GM19468 (cell line): ENCODE data around the gene LAMA4.

Experiments
- ATAC-seq: cut with Tn5 transposase; IDR thresholded peaks from one replicate; pipeline ENCODE4 v1.9.1; 2021; ENCODE audit warnings: mild to moderate bottlenecking, moderate library complexity, moderate number of reproducible peaks; ENCODE audit not compliant: unreplicated experiment; ENCODE audit errors: extremely low read depth

LAMA4 gene, protein sequence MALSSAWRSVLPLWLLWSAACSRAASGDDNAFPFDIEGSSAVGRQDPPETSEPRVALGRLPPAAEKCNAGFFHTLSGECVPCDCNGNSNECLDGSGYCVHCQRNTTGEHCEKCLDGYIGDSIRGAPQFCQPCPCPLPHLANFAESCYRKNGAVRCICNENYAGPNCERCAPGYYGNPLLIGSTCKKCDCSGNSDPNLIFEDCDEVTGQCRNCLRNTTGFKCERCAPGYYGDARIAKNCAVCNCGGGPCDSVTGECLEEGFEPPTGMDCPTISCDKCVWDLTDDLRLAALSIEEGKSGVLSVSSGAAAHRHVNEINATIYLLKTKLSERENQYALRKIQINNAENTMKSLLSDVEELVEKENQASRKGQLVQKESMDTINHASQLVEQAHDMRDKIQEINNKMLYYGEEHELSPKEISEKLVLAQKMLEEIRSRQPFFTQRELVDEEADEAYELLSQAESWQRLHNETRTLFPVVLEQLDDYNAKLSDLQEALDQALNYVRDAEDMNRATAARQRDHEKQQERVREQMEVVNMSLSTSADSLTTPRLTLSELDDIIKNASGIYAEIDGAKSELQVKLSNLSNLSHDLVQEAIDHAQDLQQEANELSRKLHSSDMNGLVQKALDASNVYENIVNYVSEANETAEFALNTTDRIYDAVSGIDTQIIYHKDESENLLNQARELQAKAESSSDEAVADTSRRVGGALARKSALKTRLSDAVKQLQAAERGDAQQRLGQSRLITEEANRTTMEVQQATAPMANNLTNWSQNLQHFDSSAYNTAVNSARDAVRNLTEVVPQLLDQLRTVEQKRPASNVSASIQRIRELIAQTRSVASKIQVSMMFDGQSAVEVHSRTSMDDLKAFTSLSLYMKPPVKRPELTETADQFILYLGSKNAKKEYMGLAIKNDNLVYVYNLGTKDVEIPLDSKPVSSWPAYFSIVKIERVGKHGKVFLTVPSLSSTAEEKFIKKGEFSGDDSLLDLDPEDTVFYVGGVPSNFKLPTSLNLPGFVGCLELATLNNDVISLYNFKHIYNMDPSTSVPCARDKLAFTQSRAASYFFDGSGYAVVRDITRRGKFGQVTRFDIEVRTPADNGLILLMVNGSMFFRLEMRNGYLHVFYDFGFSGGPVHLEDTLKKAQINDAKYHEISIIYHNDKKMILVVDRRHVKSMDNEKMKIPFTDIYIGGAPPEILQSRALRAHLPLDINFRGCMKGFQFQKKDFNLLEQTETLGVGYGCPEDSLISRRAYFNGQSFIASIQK (N-terminal part only)

DNA sequence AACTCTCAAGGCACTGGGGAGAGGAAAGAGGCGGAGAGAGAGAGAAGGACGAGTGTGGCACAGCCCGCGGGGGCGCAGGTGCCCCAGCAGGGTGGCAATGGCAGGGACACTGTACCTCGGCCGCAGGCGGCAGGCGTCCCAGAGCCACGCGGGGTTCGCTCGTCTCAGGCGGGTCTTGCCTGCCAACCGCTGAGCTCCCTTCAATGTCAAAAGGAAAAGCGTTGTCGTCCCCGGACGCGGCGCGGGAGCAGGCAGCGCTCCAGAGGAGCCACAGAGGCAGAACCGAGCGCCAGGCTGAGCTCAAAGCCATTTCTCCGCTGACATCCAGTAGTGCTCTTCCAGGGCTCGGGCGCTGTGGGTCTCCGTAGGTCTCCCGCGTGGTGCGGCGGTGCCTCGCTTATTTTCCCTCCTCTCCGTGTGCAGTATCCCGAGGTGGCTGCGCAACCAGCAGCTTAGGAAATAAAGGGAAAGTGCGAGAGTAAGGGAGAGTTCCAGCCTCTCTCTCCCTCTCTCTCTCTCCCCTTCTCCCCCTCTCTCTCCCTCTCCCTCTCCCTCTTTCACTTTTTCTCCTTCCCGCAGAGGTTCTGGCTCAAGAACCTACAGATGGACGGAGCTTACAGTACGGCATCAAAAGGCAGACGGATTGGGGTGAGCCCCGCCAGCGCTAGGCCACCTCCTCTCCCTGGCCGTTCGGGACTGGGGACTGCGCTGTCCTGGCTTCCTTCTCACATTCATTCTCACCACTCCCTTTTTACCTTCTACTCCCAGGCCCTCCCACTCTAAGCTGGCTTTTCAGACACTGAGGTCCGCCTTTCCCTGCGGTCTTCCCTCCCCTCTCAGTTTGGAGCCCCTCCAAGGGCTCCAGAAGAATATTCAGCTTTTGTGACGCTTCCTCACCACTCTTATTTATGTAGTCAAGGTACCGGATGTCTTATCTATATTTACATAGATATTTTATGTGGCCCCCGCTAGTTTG, at the start of gene LAMA4:
Gene LAMA4 (minus strand): TSS at position 727 of the 976 bp plus-strand sequence. CDS start 417 bp downstream, at position 310.
- ATAC-seq: no peak

DNA sequence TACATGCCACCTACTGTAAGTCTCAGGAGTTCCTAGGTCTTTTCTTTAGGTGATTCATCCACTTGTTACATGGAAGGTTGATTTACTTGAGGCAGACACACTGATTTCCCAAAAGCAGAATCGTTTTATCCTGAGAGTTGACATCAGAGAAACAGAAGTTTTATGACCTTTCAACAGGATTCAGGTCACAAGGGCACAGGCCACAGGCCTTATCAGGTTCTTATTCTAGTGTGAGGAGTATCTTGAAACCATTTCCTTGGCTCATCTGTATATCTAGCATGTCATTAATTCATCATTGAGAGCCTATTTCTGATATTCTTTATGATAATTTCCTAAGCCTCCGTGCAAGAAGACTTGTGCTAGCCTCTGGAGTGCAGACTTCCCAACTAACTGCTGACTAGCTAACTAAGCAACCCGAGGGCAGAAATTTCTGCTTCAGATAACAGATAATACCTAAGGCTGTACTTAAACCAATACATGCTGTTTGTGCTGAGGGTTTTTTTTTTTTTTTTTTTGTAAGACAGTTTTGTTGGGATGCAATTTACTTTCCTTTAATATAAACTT, 47.9 kb upstream of the LAMA4 start:
- no peak for ATAC-seq

DNA sequence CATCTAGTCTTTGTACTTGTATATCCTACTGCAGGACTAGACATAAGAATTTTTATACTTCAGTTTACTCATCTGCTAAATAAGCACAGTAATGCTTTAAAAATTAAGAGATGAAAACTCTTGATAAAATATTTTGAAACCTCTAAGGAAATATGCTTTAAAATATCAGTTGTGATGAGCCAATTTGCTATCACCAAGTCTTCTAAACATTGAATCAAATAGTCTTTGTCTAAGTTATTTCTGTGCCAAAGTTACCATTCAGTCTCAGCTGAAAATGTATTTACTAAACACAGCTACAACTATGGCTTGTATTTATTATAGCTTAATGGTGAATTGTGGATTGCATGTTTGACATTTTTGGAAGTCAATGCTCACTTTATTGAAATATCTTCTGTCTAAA, 46.5 kb upstream of the LAMA4 start:
- ATAC-seq: no peak

DNA sequence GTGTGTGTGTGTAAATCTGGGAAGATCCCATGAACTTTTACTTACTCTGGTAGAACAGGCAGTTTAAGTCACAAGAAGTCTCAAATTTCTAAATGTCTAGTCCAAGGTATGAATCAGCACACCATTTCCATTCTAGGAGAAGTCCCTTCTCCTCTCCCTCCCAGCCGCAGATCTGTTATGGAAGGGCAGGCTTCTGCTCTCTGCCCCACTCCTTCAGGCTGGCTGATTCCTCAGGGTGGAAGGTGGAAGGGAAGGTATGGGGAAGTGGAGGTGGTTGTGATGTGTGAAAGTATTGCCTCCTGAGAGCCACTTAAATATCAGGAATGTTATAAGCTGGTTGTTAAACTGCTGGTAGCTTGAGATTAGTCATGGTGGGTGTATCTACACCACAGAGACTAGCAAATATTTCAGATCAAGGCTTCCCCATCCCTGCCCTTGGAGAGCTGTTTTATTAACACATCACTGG, 44.5 kb upstream of the LAMA4 start:
- ATAC-seq: no peak

DNA sequence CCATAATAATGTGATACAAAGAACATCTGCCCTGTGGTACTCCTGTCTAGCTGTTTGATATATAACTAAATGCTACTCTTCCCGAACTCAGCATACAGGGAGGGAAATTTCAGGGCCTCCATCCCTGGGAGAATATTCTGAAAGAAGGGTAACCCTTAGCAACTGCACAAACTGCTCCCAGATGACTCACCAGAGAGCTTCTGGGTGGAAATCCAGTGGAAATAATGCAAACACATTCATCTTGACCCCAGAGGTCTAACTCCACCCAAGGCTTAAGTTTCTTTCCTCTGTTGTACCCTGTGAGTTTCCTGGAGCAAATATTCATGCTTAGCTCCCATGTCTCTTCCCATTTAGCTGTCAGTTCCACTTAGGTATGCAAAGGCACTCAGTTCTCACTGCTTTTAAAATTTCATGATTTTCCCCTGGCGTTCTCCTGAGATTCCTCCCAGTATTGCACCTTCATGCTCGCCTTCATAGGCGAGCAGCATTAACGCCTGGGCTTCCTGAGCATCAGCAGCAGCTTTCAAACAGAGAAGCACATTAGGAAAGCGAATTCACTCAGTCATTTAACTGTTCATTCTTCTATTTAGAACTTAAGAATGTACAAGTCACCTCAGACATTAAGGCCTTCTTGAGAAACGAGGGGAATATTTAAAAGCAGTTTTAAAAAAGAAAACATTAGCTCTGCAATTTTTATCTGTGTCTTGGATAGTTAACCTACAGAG, 43.8 kb upstream of the LAMA4 start:
- ATAC-seq: no peak

DNA sequence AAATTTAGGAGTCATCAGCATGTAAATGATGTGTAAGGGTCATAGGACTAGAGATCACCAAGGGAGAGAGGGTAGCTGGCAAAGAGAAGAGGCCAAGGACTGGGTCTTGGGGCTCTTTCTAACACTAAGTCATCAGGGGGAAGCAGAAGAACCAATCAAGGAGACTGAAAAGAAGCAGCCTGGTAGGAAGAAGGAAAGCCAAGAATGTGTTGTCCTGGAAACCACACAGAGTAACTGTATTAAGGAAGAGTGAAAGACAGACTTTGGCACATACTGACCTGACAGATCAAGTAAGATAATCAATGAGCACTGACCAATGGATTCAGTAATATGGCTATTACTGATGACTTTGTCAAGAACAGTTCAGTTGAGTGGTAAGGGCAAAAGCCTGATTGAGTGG, 42.3 kb upstream of the LAMA4 start:
- ATAC-seq: no peak

DNA sequence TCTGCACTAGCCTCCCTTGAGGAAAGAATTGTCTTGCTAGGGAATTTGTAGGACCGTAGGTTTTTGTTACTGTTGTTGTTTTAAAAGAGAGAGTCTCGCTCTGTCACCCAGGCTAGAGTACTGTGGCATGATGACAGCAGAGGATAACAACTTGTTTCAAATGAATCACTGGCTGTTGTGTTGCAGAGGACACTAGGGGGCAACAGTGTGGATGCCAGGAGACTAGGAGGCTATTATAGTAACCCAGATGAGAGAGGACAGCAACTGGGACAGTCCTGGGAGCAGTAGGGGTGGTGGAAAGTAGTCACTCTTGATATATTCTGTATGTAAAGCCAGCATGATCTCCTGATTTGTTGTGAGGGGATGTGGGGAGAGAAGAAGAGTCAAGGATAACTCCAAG, 41.8 kb upstream of the LAMA4 start:
- ATAC-seq: no peak

DNA sequence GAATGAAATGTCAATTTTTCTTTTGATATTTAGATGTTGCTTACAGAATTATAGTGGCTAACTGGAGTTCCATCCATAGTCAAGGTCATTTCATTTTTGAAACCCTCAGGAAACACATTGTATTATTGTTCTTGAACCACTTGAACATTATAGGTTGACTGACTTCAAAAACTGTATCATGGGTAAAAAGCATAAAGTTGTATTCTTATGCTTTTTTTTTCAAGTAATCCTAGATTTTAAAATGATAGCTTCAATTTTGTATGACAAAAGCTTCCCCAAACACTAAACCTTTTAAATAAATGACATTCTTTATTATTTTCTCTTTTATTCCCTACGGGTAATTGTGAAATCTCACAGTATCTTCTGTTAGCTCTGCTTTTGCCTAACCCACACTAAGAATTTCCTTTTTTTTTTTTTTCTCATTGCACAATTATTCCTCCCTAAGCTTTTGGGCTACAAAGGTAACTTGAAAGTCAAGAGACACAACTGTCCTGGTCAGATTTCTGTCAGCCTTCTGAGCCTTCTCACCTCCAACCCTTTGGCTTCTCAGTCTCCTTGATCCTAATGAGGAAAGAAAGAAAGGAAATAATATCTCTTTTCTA, 36.9 kb upstream of the LAMA4 start:
- ATAC-seq: no peak

DNA sequence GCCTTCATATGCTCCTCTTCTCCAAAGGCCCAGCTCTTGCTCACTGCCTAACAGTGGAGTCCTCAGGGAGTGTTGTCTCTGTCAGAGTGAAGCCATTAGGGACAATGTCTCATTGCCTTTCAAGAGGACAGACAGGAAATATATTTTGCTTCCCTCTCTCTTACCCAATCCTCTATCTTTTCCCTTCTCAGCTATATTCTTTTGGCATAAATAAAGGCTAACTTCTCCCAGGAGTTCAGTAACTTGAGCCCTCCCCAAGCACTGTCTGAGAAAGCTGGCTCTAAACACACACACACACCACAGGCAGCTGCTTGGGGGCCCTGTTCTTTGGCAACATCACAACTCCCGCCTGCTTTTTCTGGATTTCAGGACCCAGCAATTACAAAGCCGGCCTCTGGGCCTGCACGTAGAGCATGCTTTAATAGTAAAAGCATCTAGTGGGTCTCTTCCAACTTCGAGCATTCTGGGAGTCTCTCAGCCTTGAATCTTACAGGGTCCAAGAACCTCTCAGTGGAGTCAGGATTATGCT, 34.7 kb upstream of the LAMA4 start:
- ATAC-seq: no peak

DNA sequence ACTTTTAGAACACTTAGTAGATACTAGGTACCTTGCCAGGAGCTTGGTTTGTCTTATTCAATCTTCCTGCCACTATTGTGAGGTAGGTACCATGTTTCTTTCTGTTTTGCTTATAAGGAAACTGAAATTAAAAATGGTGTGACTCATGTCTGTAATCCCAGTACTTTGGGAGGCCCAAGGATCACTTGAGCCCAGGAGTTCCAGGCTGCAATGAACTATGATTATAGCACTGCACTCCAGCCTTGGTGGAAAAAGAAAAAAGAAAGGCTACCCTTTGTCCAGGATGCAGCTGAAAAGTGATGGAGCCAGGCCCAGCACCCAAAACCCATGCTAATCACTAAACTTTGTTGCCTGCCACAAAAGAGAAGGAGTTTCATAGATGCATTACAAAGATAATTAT, 34.1 kb upstream of the LAMA4 start:
- no peak for ATAC-seq

DNA sequence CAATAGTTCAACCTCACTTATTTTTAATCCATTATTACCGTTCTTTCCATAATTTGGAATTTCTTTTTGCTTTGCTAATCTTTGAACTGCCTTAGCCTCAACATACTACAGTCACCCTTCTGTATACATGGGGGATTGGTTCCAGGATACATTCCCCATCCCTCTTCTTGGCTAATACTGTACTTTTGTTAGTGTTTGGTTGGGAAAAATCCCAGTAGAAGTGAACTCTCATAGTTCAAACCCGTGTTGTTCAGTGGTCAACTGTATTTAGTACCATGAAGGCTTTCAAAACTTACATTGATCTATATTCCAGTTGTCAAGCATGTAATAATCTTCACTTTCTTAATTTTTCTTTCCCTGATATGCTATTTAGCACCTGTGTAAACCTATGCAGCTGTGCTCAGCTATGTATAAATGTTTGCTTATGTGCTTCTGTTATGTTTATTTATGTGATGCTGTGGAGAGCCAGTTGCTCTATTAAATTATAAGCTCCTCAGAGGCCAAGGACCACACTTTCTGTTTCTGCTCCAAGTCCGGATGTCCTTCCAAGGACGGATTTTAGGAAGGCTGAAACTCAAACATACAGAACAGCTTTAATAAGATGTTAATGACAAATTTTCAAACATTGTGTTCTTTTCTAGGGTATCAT, 33.3 kb upstream of the LAMA4 start:
- ATAC-seq: no peak

DNA sequence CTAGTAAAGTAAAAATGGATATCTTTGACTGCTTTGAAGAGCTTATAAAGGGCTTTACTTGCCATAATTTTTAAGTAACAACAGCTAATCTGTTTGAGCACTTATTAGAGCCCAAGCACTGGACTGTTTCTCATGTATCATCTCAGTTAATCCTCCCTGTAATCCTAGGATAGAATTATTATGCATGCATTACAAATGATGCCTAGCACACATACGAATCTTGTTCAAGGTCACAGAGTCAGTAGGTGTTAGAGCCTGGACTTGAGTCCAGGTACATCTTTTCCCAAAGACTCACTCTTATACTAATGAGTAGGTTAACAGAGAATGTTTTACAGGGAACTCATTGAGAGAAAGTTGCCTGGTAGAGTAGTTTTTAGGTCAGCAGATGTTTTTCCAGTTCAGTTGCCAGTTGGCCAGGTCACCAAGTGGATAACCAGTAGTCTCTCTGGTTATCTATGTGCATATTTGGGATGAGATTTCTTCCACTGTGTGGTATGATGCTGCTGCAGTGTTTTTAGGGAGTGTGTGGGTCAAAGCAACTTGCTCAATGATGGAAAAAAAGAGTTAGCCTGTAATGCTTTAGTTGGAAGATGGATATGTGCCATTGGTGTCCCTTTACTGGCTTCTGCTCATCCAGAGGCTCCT, 32.3 kb upstream of the LAMA4 start:
- ATAC-seq: no peak

DNA sequence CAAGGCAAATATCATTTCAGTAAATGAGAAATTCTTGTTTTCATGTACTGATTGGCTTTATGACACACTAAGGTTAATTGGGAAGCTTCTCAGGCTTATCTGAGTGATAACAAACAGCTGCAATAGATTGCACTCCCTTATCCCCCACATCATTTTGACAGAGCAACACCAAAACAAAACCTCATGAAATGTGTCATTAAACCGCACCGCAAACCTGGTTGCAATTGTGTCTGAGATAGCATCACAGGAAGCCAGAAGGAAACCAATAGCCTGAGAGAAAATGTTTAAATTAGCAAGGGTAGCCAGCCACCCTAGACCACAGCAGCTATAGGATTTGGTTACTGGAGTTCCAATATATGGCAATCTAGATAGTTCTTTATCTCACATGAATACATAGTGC, 31.6 kb upstream of the LAMA4 start:
- peak; percentile 66 for ATAC-seq

DNA sequence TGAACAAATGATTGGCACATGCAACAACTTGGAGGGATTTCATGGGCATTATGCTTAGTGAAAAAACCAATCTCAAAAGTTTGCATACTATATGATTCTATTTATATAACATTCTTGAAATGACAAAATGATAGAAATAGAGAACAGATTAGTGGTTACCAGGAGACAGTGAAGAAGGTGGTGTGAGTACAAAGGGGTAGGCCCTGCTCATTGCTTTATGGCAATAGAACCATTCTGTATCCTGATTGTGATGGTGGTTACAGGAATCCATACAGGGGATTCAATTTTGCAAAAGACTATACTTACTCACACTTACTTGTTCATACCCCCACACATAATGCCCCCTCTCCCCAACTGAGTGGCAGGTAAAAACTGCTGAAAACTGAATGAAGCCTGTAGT, 30.2 kb upstream of the LAMA4 start:
- ATAC-seq: no peak

DNA sequence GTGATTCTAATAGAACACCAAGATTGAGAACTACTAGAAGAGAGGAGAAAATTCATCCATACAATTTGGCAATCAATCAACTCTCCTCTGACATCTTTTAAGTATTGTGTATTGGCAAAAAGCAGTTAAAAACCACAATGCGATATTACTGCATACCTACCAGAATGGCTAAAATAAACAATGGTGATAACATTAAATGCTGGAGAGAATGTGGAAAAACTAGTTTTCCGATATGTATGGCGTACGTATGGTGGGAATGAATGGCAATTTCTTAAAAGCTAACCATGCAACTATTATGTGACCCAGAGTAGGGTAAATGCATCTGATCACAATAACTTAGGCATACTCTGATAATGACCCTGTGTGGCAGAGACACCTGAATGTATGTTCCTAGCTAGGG, 29.3 kb upstream of the LAMA4 start:
- ATAC-seq: no peak

DNA sequence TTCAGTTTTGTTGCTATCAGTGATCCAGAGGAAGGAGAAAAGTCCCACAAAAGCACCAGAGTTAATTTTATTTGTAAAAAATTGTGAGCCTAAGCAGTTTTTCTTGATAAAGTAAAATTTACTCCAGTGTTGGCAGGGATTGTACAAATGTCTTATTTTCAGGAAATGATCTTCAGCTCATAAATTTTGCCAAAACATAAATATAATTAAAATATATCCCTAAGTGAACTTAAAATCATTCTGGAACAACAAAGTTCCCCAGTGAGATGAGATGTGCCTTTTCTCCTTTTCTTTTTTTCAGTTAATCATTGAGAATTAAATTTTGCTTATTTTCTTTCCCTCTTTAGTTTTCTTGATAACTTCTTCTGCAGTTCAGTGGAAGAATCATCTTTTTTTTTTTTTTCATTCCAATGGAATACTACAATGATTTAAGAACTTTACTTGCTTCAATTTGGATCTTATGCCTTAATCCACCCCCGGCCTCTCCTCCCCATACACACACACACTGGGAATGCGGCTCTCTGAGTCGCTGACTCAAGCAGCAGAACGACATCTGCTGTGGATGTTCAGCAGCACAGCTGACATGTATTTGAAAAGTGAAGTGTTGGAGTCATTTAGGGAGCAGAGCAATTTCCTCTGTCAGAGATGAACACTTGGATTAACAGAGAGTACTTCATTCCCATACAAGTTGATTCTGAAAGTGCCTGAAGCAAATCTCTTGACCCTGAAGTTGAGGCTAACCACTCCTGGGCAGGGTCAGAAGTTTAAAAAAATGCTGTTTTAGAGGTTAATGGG, 27.7 kb upstream of the LAMA4 start:
- ATAC-seq: no peak
